ENCODE measurements around the gene B9D1. TPM values are rescaled to one million over a fixed set of nuclear protein-coding genes. Genes with fewer than 3 reads are reported as not detected.
A peak's percentile ranks its signal among the peaks of the same experiment; 100 is the strongest.

Gene B9D1
- total and polyA plus RNA-seq, 3 donors from 2014 or later, result 42.1 to 132 (median 59.9) TPM

DNA sequence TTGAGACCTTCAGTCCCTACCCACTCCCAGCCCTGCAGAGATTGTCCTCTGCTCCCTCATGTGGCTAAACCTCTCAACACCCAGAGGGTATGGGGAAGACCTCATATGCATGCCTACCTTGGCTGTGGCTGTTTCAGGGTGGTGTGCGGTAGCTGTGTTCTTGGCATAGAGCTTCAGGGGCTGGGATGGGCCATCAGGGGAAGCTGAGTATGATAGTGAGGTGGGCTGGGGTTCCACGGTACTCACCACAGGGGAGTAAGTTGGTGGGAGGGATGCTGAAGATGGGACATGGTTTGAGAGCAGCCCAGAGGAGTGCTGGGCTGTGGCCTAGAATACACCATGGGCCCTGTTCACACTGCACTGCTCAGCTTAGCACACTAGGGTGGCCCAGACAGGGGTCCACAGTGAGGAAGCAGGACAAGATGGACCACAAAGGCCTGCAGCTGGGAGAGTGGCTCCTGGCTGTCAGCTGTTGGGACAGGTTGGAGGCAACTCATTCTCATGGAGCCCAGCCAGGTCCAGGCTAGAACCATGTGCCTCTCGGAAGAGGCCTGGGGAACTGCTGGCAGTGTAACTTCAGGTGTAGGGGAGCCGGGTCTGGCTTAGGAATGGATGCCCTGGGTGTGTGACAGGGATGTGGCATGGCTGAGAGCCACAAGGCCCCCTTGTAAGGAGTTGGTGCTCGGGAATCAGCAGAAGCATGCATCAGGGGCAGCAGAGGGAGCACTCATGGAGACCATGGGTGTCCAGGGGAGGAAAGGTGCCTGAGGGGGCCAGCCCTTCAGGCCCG, 21.4 kb upstream of the B9D1 start:
- Histone ChIP-seq H3K9me3 (no peaks in the 10 kb centered on the region), H3K27me3 (no peaks in the 10 kb centered on the region), H3K27ac (peak overlapping the region; percentile 79 to 87), H3K4me1 (peaks cover 55% of the 10 kb centered on the region), H3K36me3 (ENCODE audit: low read depth, missing control alignments) (no peaks in the 10 kb centered on the region), H3K4me3 (no peak overlapping the region)
- intact Hi-C loops (cut with DNase I; ENCODE audit: low total_unique reads), result no loop called here
- WGBS, 2 donors, result 81 to 90% methylated on average over 3 to 6 of the region's 6 CpGs
- no peak for DNase-seq
- TF ChIP-seq, protein P1, sequence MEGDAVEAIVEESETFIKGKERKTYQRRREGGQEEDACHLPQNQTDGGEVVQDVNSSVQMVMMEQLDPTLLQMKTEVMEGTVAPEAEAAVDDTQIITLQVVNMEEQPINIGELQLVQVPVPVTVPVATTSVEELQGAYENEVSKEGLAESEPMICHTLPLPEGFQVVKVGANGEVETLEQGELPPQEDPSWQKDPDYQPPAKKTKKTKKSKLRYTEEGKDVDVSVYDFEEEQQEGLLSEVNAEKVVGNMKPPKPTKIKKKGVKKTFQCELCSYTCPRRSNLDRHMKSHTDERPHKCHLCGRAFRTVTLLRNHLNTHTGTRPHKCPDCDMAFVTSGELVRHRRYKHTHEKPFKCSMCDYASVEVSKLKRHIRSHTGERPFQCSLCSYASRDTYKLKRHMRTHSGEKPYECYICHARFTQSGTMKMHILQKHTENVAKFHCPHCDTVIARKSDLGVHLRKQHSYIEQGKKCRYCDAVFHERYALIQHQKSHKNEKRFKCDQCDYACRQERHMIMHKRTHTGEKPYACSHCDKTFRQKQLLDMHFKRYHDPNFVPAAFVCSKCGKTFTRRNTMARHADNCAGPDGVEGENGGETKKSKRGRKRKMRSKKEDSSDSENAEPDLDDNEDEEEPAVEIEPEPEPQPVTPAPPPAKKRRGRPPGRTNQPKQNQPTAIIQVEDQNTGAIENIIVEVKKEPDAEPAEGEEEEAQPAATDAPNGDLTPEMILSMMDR (IDR thresholded peaks at IDR 0.05), result no peak
- no peak for TF ChIP-seq POLR2A (IDR thresholded peaks at IDR 0.05)

- H3K4me3 ChIP-seq, result no peak overlapping the region
- H3K27ac ChIP-seq, result no peak overlapping the region
- peaks cover 50% of the 10 kb centered on the region for H3K4me1 ChIP-seq
- intact Hi-C loops (cut with DNase I; ENCODE audit: low total_unique reads), result no loop called here
- WGBS, 2 donors, result 78 to 87% methylated on average over 8 to 13 of the region's 13 CpGs
- H3K36me3 ChIP-seq (ENCODE audit: low read depth, missing control alignments), result no peaks in the 10 kb centered on the region
- no peaks in the 10 kb centered on the region for H3K27me3 ChIP-seq
- no peak for TF ChIP-seq POLR2A (IDR thresholded peaks at IDR 0.05)
- TF ChIP-seq, protein P1 (IDR thresholded peaks at IDR 0.05), result no peak
- H3K9me3 ChIP-seq, result no peaks in the 10 kb centered on the region
- DNase-seq, result no peak
These were observed 20.3 kb upstream of the B9D1 start for GRCh38 chr17:19382531-19383444.

- no peaks in the 10 kb centered on the region for H3K9me3 ChIP-seq
- peak overlapping the region in 1 of 2 donors; percentile 36 for H3K27ac ChIP-seq
- TF ChIP-seq POLR2A (IDR thresholded peaks at IDR 0.05), result no peak
- TF ChIP-seq, protein P1 (IDR thresholded peaks at IDR 0.05), result no peak
- intact Hi-C loops (cut with DNase I; ENCODE audit: low total_unique reads), result no loop called here
- H3K27me3 ChIP-seq, result no peaks in the 10 kb centered on the region
- DNase-seq, result no peak
- 94% methylated on average over 28 to 31 of the region's 31 CpGs for WGBS, 2 donors
- H3K4me1 ChIP-seq, result peaks cover 41% of the 10 kb centered on the region
- H3K4me3 ChIP-seq, result no peak overlapping the region
- H3K36me3 ChIP-seq (ENCODE audit: low read depth, missing control alignments), result no peaks in the 10 kb centered on the region
These were observed 19.4 kb upstream of the B9D1 start for GRCh38 chr17:19381741-19382444.

- intact Hi-C loops (cut with DNase I; ENCODE audit: low total_unique reads), result no loop called here
- no peak for DNase-seq
- TF ChIP-seq, protein P1 (IDR thresholded peaks at IDR 0.05), result no peak
- no peak for TF ChIP-seq POLR2A (IDR thresholded peaks at IDR 0.05)
- peaks cover 35% of the 10 kb centered on the region for H3K4me1 ChIP-seq
- 96 to 97% methylated on average over 4 to 7 of the region's 7 CpGs for WGBS, 2 donors
- H3K36me3 ChIP-seq (ENCODE audit: low read depth, missing control alignments), result no peaks in the 10 kb centered on the region
- H3K9me3 ChIP-seq, result no peaks in the 10 kb centered on the region
- H3K4me3 ChIP-seq, result no peak overlapping the region
- no peak overlapping the region for H3K27ac ChIP-seq
- H3K27me3 ChIP-seq, result no peaks in the 10 kb centered on the region
These were observed 18.8 kb upstream of the B9D1 start for GRCh38 chr17:19381361-19381740.

Data from testis (tissue), 3 donors.